Mucosa of rectum (tissue), 2 donors: ENCODE data around the gene CGNL1.

Experiments
- H3K27ac ChIP-seq, 2 donors: one replicate each; pipeline ENCODE4 v1.7.0; 2013; ENCODE audit warnings: inconsistent platforms in 2 of 2, low read depth in 2 of 2, low read length in 2 of 2
- H3K27me3 ChIP-seq, 2 donors: one replicate each; pipeline ENCODE4 v1.7.0; 2013; ENCODE audit warnings: low read length in 2 of 2; ENCODE audit not compliant: control insufficient read depth in 2 of 2, insufficient read depth in 2 of 2
- H3K36me3 ChIP-seq, 2 donors: one replicate each; pipeline ENCODE4 v1.7.0; 2013; ENCODE audit warnings: low read length in 2 of 2; ENCODE audit not compliant: control insufficient read depth in 2 of 2, insufficient read depth in 2 of 2
- H3K4me1 ChIP-seq, 2 donors: one replicate each; pipeline ENCODE4 v1.7.0; 2013; ENCODE audit warnings: low read length in 2 of 2, mild to moderate bottlenecking in 1 of 2; ENCODE audit not compliant: control insufficient read depth in 2 of 2, insufficient read depth in 2 of 2
- H3K4me3 ChIP-seq, 2 donors: one replicate each; pipeline ENCODE4 v1.7.0; 2013; ENCODE audit warnings: low read length in 2 of 2
- H3K9ac ChIP-seq, 2 donors: one replicate each; pipeline ENCODE4 v1.7.0; 2013; ENCODE audit warnings: low read length in 2 of 2, low read depth in 1 of 2, mild to moderate bottlenecking in 1 of 2
- H3K9me3 ChIP-seq, 2 donors: one replicate each; pipeline ENCODE4 v1.7.0; 2013; ENCODE audit warnings: low read length in 2 of 2; ENCODE audit not compliant: control insufficient read depth in 2 of 2
- donor health status: healthy.
- donor health status: Normal muscosa, but diverticular disease.

Gene CGNL1

GRCh38 chr15:57538265-57538529, 161.9 kb downstream of the CGNL1 start:
- Histone ChIP-seq H3K27me3 (no peaks in the 10 kb centered on the region), H3K4me1 (peaks cover 2 to 7% of the 10 kb centered on the region in 2 donors), H3K27ac (peak overlapping the region in 1 of 2 donors; percentile 37), H3K9ac (no peak overlapping the region), H3K4me3 (no peak overlapping the region), H3K9me3 (no peaks in the 10 kb centered on the region), H3K36me3 (no peaks in the 10 kb centered on the region)

DNA sequence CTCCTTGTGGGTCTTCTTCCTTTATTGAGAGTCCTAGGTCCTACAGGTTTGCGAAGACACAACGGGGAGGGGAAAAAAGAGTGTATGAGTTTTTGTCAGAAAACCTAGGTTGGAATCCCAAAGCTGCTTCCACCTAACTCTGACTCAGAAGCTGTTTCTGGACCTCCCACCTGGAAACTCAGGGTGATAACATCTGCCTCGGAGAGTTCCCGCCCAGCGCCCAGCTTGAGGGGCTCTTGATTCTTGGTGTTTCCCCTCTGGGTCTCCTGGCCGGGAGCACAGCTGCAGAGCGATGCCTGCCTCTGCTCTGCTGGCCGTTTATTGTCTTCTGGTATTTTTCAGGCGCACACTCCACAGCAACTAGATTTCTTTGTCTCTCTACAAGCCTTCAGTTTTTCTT, 162.5 kb downstream of the CGNL1 start:
- Histone ChIP-seq H3K4me3 (no peak overlapping the region), H3K4me1 (peaks cover 2 to 7% of the 10 kb centered on the region in 2 donors), H3K9ac (no peak overlapping the region), H3K27ac (no peak overlapping the region), H3K9me3 (no peaks in the 10 kb centered on the region), H3K27me3 (no peaks in the 10 kb centered on the region), H3K36me3 (no peaks in the 10 kb centered on the region)

DNA sequence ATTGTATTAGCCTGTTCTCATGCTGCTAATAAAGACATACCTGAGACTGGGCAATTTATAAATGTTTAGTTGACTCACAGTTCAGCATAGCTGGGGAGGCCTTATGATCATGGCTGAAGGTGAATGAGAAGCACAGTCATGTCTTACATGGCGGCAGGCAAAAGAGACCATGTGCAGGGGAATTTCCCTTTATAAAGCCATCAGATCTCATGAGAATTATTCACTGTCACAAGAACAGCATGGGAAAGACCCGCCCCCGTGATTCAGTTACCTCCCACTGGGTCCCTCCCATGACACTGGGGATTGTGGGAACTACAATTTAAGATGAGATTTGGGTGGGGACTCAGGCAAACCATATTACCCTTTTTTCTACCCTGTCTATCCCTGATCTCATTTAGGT, 163.9 kb downstream of the CGNL1 start:
- Histone ChIP-seq H3K36me3 (no peaks in the 10 kb centered on the region), H3K4me1 (peaks cover 2 to 7% of the 10 kb centered on the region in 2 donors), H3K9ac (no peak overlapping the region), H3K4me3 (no peak overlapping the region), H3K9me3 (no peaks in the 10 kb centered on the region), H3K27me3 (no peaks in the 10 kb centered on the region), H3K27ac (no peak overlapping the region)

GRCh38 chr15:57540736-57541135, 164.4 kb downstream of the CGNL1 start:
- Histone ChIP-seq H3K27ac (no peak overlapping the region), H3K9me3 (no peaks in the 10 kb centered on the region), H3K9ac (no peak overlapping the region), H3K4me3 (no peak overlapping the region), H3K4me1 (peaks cover 2 to 7% of the 10 kb centered on the region in 2 donors), H3K36me3 (no peaks in the 10 kb centered on the region), H3K27me3 (no peaks in the 10 kb centered on the region)

GRCh38 chr15:57541271-57541670, 165.0 kb downstream of the CGNL1 start:
- Histone ChIP-seq H3K27ac (no peak overlapping the region), H3K9ac (no peak overlapping the region)

GRCh38 chr15:57541805-57542504, 165.7 kb downstream of the CGNL1 start:
- no peaks in the 10 kb centered on the region for H3K36me3 ChIP-seq
- peaks cover 2 to 7% of the 10 kb centered on the region in 2 donors for H3K4me1 ChIP-seq
- no peak overlapping the region for H3K9ac ChIP-seq
- no peaks in the 10 kb centered on the region for H3K27me3 ChIP-seq
- H3K4me3 ChIP-seq: no peak overlapping the region
- H3K9me3 ChIP-seq: no peaks in the 10 kb centered on the region
- no peak overlapping the region for H3K27ac ChIP-seq

More at GRCh38 chr15:57541271-57541670, 165.0 kb downstream of the CGNL1 start:
- Histone ChIP-seq H3K4me1 (peaks cover 2 to 7% of the 10 kb centered on the region in 2 donors), H3K4me3 (no peak overlapping the region), H3K36me3 (no peaks in the 10 kb centered on the region), H3K9me3 (no peaks in the 10 kb centered on the region), H3K27me3 (no peaks in the 10 kb centered on the region)

DNA sequence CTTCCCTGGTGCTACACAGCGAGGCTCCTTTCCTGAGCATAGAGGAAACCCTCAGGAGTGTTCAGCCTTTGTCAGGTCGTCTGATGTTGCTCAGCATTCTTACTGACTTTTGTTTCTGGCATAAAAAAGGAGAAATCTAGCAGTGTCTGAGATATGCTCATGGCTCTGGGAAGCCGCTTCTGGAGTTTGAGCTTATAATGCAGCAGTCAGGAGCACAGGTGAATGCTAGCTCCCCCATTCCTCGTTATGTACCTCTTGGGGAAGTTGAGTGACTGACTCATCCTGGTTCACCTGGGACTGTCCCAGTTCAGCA, 166.2 kb downstream of the CGNL1 start:
- Histone ChIP-seq H3K36me3 (no peaks in the 10 kb centered on the region), H3K27ac (no peak overlapping the region), H3K4me3 (no peak overlapping the region), H3K27me3 (no peaks in the 10 kb centered on the region), H3K9me3 (no peaks in the 10 kb centered on the region), H3K9ac (no peak overlapping the region), H3K4me1 (peaks cover 2 to 7% of the 10 kb centered on the region in 2 donors)

- no peaks in the 10 kb centered on the region for H3K27me3 ChIP-seq
- no peaks in the 10 kb centered on the region for H3K36me3 ChIP-seq
Observed at GRCh38 chr15:57544848-57545480, 168.7 kb downstream of the CGNL1 start.

DNA sequence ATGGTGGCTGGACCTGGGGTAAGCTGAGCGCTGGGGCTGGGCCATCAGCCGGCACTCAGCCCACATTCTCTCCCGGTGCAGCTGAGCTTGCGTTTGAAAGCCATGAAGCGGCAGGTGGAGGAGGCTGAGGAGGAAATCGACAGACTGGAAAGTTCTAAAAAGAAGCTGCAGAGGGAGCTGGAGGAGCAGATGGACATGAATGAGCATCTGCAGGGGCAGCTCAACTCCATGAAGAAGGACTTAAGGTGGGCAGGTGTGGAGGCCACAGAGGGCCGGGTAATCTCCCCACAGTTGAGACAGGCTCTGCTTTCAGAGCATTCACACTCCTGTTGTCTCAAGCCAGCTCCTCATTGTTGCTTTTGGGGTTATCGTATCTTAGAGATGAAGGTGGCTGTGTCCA, 169.7 kb downstream of the CGNL1 start:
- no peak overlapping the region for H3K9ac ChIP-seq
- H3K9me3 ChIP-seq: no peaks in the 10 kb centered on the region
- H3K4me1 ChIP-seq: peaks cover 9 to 25% of the 10 kb centered on the region in 2 donors
- no peaks in the 10 kb centered on the region for H3K36me3 ChIP-seq
- no peak overlapping the region for H3K27ac ChIP-seq
- no peak overlapping the region for H3K4me3 ChIP-seq
- H3K27me3 ChIP-seq: no peaks in the 10 kb centered on the region

More at GRCh38 chr15:57544848-57545480, 168.7 kb downstream of the CGNL1 start:
- Histone ChIP-seq H3K9ac (no peak overlapping the region), H3K9me3 (no peaks in the 10 kb centered on the region), H3K4me3 (no peak overlapping the region), H3K27ac (no peak overlapping the region), H3K4me1 (peaks cover 9 to 20% of the 10 kb centered on the region in 2 donors)

DNA sequence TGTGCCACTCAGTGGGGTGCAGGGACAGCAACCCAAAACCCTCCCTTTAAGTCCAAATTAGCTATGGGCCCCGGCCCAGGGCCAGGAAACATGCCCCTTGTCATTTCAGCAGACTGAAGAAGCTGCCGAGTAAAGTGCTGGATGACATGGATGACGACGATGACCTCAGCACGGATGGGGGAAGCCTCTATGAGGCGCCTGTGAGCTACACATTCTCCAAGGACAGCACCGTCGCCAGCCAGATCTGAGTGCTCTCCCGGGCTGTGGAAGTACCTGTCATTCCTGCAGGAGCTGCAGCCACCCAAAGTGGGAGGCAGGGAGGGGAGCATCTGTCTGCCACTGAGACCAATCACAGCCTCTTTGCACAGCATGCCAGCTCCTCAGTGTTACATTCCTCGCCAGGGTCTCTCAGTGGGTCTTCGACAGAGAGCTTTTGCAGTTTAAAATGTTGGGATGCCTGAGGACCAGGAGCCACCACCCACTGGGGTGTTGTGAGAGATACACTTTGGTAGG, 171.0 kb downstream of the CGNL1 start:
- H3K9me3 ChIP-seq: no peaks in the 10 kb centered on the region
- H3K4me1 ChIP-seq: peaks cover 9 to 24% of the 10 kb centered on the region in 2 donors
- no peak overlapping the region for H3K27ac ChIP-seq
- H3K36me3 ChIP-seq: no peaks in the 10 kb centered on the region
- H3K9ac ChIP-seq: no peak overlapping the region
- H3K27me3 ChIP-seq: no peaks in the 10 kb centered on the region
- no peak overlapping the region for H3K4me3 ChIP-seq
